CD4-positive, alpha-beta T cell (primary cell): ENCODE measurements around the gene TAOK1. TPM values are rescaled to one million over a fixed set of nuclear protein-coding genes. Genes with fewer than 3 reads are reported as not detected.

ENCODE experiments used
- ATAC-seq: fragments of 200-7000 bp; cut with Tn5 transposase; one replicate; pipeline ENCODE4 v1.10.0; 2022; ENCODE audit warnings: mild to moderate bottlenecking; ENCODE audit not compliant: poor library complexity
- CTCF ChIA-PET: fragments of 350-600 bp; sonication (Branson Sonifier 250); formaldehyde crosslinking; loops from one replicate; lab custom pipeline; 2021; ENCODE audit warnings: antibody characterized with exemption, inconsistent platforms; lab: Charles Lee
- POLR2A ChIA-PET: fragments of 350-600 bp; sonication (Branson Sonifier 250); formaldehyde crosslinking; loops from one replicate; lab custom pipeline; 2021; ENCODE audit warnings: antibody characterized with exemption, inconsistent platforms; lab: Charles Lee
- DNase-seq, 14 experiments: peaks; one replicate each; pipeline ENCODE4 v3.0.0-alpha.2; 2013 to 2020; ENCODE audit warnings: mixed read lengths in 2 of 14
- H3K27ac ChIP-seq, 2 donors: one replicate each; pipeline versions ENCODE4 v1.5.1 to v1.7.0; 2013; ENCODE audit warnings: low read length in 2 of 2, low read depth in 1 of 2, mild to moderate bottlenecking in 1 of 2
- H3K27me3 ChIP-seq, 2 experiments: 1 replicate in 1 of 2; 2 replicates in 1 of 2; pipeline versions ENCODE4 v1.6.1 to v1.7.0; 2013; ENCODE audit warnings: low read length in 2 of 2, control low read depth in 1 of 2, mild to moderate bottlenecking in 1 of 2, moderate library complexity in 1 of 2; ENCODE audit not compliant: insufficient read depth in 2 of 2, control insufficient read depth in 1 of 2
- H3K36me3 ChIP-seq: one replicate; pipeline ENCODE4 v1.6.1; 2013; ENCODE audit warnings: low read length, control low read depth; ENCODE audit not compliant: insufficient read depth
- H3K4me1 ChIP-seq: one replicate; pipeline ENCODE4 v1.6.1; 2013; ENCODE audit warnings: low read length, control low read depth; ENCODE audit not compliant: insufficient read depth
- H3K4me3 ChIP-seq: one replicate; pipeline ENCODE4 v1.5.1; 2013; ENCODE audit warnings: mild to moderate bottlenecking, low read length, moderate library complexity
- H3K9me3 ChIP-seq, 2 experiments: 1 replicate in 1 of 2; 2 replicates in 1 of 2; pipeline versions ENCODE4 v1.6.1 to v1.7.0; 2013; ENCODE audit warnings: low read length in 2 of 2, mild to moderate bottlenecking in 2 of 2, control low read depth in 1 of 2, moderate library complexity in 1 of 2; ENCODE audit not compliant: control insufficient read depth in 1 of 2, insufficient read depth in 1 of 2
- H3K27ac Mint-ChIP-seq: one replicate; pipeline ENCODE4 v1.8.0; 2020; ENCODE audit warnings: mixed read lengths
- H3K27me3 Mint-ChIP-seq: one replicate; pipeline ENCODE4 v1.8.0; 2021; ENCODE audit warnings: mixed read lengths
- H3K36me3 Mint-ChIP-seq: one replicate; pipeline ENCODE4 v1.8.0; 2021; ENCODE audit warnings: low read depth, mixed read lengths
- H3K4me1 Mint-ChIP-seq: one replicate; pipeline ENCODE4 v1.8.0; 2021; ENCODE audit warnings: low read depth, mixed read lengths
- H3K4me3 Mint-ChIP-seq: one replicate; pipeline ENCODE4 v1.8.0; 2020; ENCODE audit warnings: mild to moderate bottlenecking, mixed read lengths
- H3K9me3 Mint-ChIP-seq: one replicate; pipeline ENCODE4 v1.8.0; 2020; ENCODE audit warnings: mixed read lengths
- CTCF ChIP-seq: fragments of 200-600 bp; IDR thresholded peaks from one replicate; pipeline ENCODE4 v1.8.0; 2022; ENCODE audit warnings: antibody characterized with exemption, mild to moderate bottlenecking
- intact Hi-C, 2 experiments: fragments of 100-400 bp; cut with DNase I in 1 of 2; cut with micrococcal nuclease in 1 of 2; formaldehyde crosslinking; loops; one replicate each; pipeline versions ENCODE4 v1.15.1 to v1.9.0; 2023 to 2025; cut with DNase I, micrococcal nuclease
- total RNA-seq, 174 experiments: library from RNA in 2 of 174; stranded (reverse) in 2 of 174; gene quantifications; one replicate each; pipeline ENCODE4 v1.2.3 and lab custom pipeline; 2021 to 2026

Gene TAOK1
- total RNA-seq, 2 experiments from 2014 or later, result 33.1 to 33.8 TPM

DNA sequence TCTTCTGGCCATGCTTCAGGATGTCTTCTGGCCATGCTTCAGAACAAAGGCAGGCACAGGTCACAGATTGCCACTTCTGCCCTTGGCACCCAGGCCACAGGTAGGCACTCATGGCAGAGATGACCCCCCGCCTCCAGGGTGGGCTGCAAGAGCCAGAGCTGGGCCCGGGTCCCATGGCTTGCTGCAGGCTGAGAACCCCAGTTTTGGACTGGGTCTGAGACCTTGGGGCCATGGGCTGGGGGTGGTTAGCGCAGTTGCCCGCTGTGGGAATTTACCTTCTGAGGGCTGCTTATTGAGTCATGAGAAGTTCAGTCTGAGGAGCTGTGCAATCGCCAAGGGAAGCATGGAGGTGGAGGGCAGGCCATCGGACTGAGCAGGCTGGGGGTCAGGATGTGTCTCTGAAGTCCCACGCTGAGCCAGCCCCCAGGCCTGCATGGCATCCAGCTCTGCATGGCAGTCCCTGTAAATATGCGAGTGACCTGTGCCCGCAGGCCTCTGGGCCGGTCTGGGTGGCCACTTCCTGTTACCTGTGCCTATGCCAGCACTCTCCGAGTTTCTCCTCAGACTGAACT, 204.4 kb downstream of the TAOK1 start:
- Histone ChIP-seq H3K27ac (no peak overlapping the region), H3K4me1 (peaks cover 48% of the 10 kb centered on the region), H3K27me3 (no peaks in the 10 kb centered on the region), H3K4me3 (no peak overlapping the region), H3K36me3 (no peaks in the 10 kb centered on the region), H3K9me3 (no peaks in the 10 kb centered on the region)
- intact Hi-C loops, result loop anchor here in 1 of 2 experiments (1.0 kb wide), 1 partner anchor 17 kb away; no protein-coding TSS in a partner anchor
- Mint-ChIP-seq H3K9me3 (no peaks in the 10 kb centered on the region), H3K36me3 (no peaks in the 10 kb centered on the region), H3K27ac (no peak overlapping the region), H3K4me1 (peaks cover 35% of the 10 kb centered on the region), H3K4me3 (peak overlapping the region; percentile 89), H3K27me3 (no peaks in the 10 kb centered on the region)
- ChIA-PET POLR2A (interaction anchor here (0.6 to 1.1 kb wide), 5 partner anchors 12 to 23 kb away, joined by 3 to 4 read pairs (median 3); no protein-coding TSS in a partner anchor), CTCF (interaction anchor here (1.2 to 4.9 kb wide), 4 partner anchors 10 to 185 kb away, joined by 3 to 96 read pairs (median 19); no protein-coding TSS in a partner anchor)
- no peak for ATAC-seq
- TF ChIP-seq CTCF, result no peak
- peak in 1 of 14 experiments; percentile 21 for DNase-seq

DNA sequence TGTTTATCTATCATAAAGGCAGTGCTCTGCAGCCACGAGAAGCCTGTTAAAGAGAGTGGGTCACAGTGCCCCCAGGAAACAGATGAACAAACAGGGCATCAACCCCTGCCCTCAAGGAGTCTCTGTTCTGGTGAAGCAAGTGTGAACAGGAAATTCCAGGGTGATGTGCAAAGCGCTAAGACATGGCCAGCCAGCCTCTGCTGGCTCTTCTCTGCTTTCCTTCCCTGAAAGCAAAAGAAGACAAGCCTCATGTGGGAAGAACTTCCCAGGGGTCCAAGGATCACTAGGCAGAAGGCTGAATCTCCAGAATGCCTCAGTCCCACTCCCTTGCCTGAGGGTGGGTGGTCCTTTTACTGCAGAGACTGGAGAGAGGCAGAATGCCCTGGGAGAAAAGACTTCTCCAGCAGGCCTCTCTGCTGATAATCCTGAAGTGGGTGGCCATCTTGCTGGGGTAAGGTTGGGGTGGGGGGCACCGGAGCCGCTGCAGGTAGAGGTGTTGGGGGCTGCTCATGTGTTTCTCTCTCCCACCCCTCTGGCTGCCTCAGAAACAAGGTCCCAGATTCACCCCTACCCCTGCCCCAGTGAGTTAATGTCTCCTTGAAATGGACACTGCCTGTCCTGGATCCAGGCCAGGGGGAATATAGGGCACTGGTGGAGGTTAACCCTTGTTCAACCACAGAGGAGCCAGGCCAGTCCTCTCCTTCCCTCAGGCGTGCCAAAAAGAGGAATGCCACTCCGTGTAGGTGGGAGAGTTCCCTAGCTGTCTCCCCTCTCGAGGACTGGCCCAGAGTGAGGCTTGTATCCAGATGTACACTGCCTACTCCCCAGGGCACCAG, 205.2 kb downstream of the TAOK1 start:
- CTCF ChIA-PET, result interaction anchor here (1.2 to 4.9 kb wide), 2 partner anchors 21 to 185 kb away, joined by 3 to 96 read pairs; no protein-coding TSS in a partner anchor
- peaks cover 41% of the 10 kb centered on the region for H3K4me1 ChIP-seq
- no peak overlapping the region for H3K4me3 ChIP-seq
- no peak for TF ChIP-seq CTCF
- no peak for DNase-seq
- Mint-ChIP-seq H3K9me3 (no peaks in the 10 kb centered on the region), H3K4me1 (peaks cover 29% of the 10 kb centered on the region), H3K27me3 (no peaks in the 10 kb centered on the region), H3K27ac (no peak overlapping the region), H3K4me3 (peak overlapping the region; percentile 45), H3K36me3 (no peaks in the 10 kb centered on the region)
- intact Hi-C loops, result no loop called here
- no peaks in the 10 kb centered on the region for H3K9me3 ChIP-seq
- H3K27me3 ChIP-seq, result no peaks in the 10 kb centered on the region
- no peak overlapping the region for H3K27ac ChIP-seq
- POLR2A ChIA-PET, result interaction anchor here (0.6 to 1.0 kb wide), 2 partner anchors 12 to 22 kb away, joined by 3 read pairs; no protein-coding TSS in a partner anchor
- H3K36me3 ChIP-seq, result no peaks in the 10 kb centered on the region
- no peak for ATAC-seq

- Mint-ChIP-seq H3K27me3 (no peaks in the 10 kb centered on the region), H3K4me3 (no peak overlapping the region), H3K4me1 (peaks cover 21% of the 10 kb centered on the region), H3K36me3 (no peaks in the 10 kb centered on the region), H3K27ac (no peak overlapping the region), H3K9me3 (no peaks in the 10 kb centered on the region)
- H3K4me3 ChIP-seq, result no peak overlapping the region
- intact Hi-C loops, result no loop called here
- TF ChIP-seq CTCF, result no peak
- H3K4me1 ChIP-seq, result peaks cover 33% of the 10 kb centered on the region
- no peak overlapping the region for H3K27ac ChIP-seq
- ChIA-PET CTCF (no interaction called here), POLR2A (no interaction called here)
- no peaks in the 10 kb centered on the region for H3K36me3 ChIP-seq
- DNase-seq, result no peak
- H3K9me3 ChIP-seq, result no peaks in the 10 kb centered on the region
- no peak for ATAC-seq
- H3K27me3 ChIP-seq, result no peaks in the 10 kb centered on the region
These were observed 206.0 kb downstream of the TAOK1 start for GRCh38 chr17:29595943-29596774.
